ENCODE results near the gene ITPKB. TPM values are rescaled to one million over a fixed set of nuclear protein-coding genes. Genes with fewer than 3 reads are reported as not detected.

The ITPKB gene
- total and polyA plus RNA-seq, 7 donors, result 1.4 to 80.9 (median 52.4) TPM

GRCh38 chr1:226766565-226766964 lies 27.5 kb upstream of the ITPKB start:
- intact Hi-C loops (cut with DNase I), result no loop called here
- H3K4me1 ChIP-seq, result peaks cover 0 to 9% (median 3%) of the 10 kb centered on the region in 4 donors
- H3K9me3 ChIP-seq, result no peaks in the 10 kb centered on the region
- no peak for DNase-seq
- H3K4me3 ChIP-seq, result no peak overlapping the region
- H3K36me3 ChIP-seq, result no peaks in the 10 kb centered on the region
- 85 to 89% methylated on average over 3 of the region's 3 CpGs for WGBS, 2 donors
- H3K27ac ChIP-seq, result no peak overlapping the region
- TF ChIP-seq POLR2AphosphoS5 (IDR thresholded peaks at IDR 0.05), result no peak
- TF ChIP-seq, protein P1, sequence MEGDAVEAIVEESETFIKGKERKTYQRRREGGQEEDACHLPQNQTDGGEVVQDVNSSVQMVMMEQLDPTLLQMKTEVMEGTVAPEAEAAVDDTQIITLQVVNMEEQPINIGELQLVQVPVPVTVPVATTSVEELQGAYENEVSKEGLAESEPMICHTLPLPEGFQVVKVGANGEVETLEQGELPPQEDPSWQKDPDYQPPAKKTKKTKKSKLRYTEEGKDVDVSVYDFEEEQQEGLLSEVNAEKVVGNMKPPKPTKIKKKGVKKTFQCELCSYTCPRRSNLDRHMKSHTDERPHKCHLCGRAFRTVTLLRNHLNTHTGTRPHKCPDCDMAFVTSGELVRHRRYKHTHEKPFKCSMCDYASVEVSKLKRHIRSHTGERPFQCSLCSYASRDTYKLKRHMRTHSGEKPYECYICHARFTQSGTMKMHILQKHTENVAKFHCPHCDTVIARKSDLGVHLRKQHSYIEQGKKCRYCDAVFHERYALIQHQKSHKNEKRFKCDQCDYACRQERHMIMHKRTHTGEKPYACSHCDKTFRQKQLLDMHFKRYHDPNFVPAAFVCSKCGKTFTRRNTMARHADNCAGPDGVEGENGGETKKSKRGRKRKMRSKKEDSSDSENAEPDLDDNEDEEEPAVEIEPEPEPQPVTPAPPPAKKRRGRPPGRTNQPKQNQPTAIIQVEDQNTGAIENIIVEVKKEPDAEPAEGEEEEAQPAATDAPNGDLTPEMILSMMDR (IDR thresholded peaks at IDR 0.05), result no peak
- no peak for TF ChIP-seq EP300 (IDR thresholded peaks at IDR 0.05)
- TF ChIP-seq POLR2A (IDR thresholded peaks at IDR 0.05), result no peak
- no peaks in the 10 kb centered on the region for H3K27me3 ChIP-seq

GRCh38 chr1:226764533-226764932 lies 25.5 kb upstream of the ITPKB start:
- Histone ChIP-seq H3K9me3 (no peaks in the 10 kb centered on the region), H3K27ac (no peak overlapping the region), H3K27me3 (no peaks in the 10 kb centered on the region), H3K36me3 (no peaks in the 10 kb centered on the region), H3K4me1 (peaks cover 0 to 9% (median 3%) of the 10 kb centered on the region in 4 donors), H3K4me3 (no peak overlapping the region)
- intact Hi-C loops (cut with DNase I), result no loop called here
- 73 to 88% methylated on average over 2 of the region's 2 CpGs for WGBS, 2 donors
- DNase-seq, result no peak
- TF ChIP-seq, protein P1 (IDR thresholded peaks at IDR 0.05), result no peak
- TF ChIP-seq POLR2AphosphoS5 (IDR thresholded peaks at IDR 0.05) (no peak), EP300 (IDR thresholded peaks at IDR 0.05) (no peak), POLR2A (IDR thresholded peaks at IDR 0.05) (no peak)

GRCh38 chr1:226763905-226764264 lies 24.8 kb upstream of the ITPKB start:
- intact Hi-C loops (cut with DNase I), result no loop called here
- Histone ChIP-seq H3K27me3 (no peaks in the 10 kb centered on the region), H3K36me3 (no peaks in the 10 kb centered on the region), H3K9me3 (no peaks in the 10 kb centered on the region), H3K4me1 (peaks cover 0 to 9% (median 3%) of the 10 kb centered on the region in 4 donors), H3K27ac (no peak overlapping the region), H3K4me3 (no peak overlapping the region)
- WGBS, 2 donors, result 53 to 73% methylated on average over 4 of the region's 4 CpGs
- no peak for DNase-seq
- TF ChIP-seq POLR2A (IDR thresholded peaks at IDR 0.05), result no peak
- peak in 1 of 4 donors; percentile 17 for TF ChIP-seq POLR2AphosphoS5 (IDR thresholded peaks at IDR 0.05)

- Histone ChIP-seq H3K4me1 (peaks cover 0 to 9% (median 3%) of the 10 kb centered on the region in 4 donors), H3K36me3 (no peaks in the 10 kb centered on the region), H3K4me3 (no peak overlapping the region), H3K27me3 (no peaks in the 10 kb centered on the region), H3K9me3 (no peaks in the 10 kb centered on the region), H3K27ac (no peak overlapping the region)
- intact Hi-C loops (cut with DNase I), result no loop called here
- TF ChIP-seq POLR2A (IDR thresholded peaks at IDR 0.05), result no peak
- no peak for TF ChIP-seq EP300 (IDR thresholded peaks at IDR 0.05)
- TF ChIP-seq POLR2AphosphoS5 (IDR thresholded peaks at IDR 0.05), result no peak
- TF ChIP-seq, protein P1 (IDR thresholded peaks at IDR 0.05), result no peak
- 87 to 89% methylated on average over 7 of the region's 7 CpGs for WGBS, 2 donors
- no peak for DNase-seq
Observed at GRCh38 chr1:226762988-226763904, 24.2 kb upstream of the ITPKB start.

GRCh38 chr1:226762055-226762454 lies 23.0 kb upstream of the ITPKB start:
- no peak overlapping the region for H3K27ac ChIP-seq
- 84 to 89% methylated on average over 4 of the region's 4 CpGs for WGBS, 2 donors
- TF ChIP-seq EP300 (IDR thresholded peaks at IDR 0.05) (no peak), POLR2A (IDR thresholded peaks at IDR 0.05) (no peak), POLR2AphosphoS5 (IDR thresholded peaks at IDR 0.05) (no peak)
- TF ChIP-seq, protein P1 (IDR thresholded peaks at IDR 0.05), result no peak
- intact Hi-C loops (cut with DNase I), result no loop called here
- no peaks in the 10 kb centered on the region for H3K36me3 ChIP-seq
- DNase-seq, result no peak
- H3K4me1 ChIP-seq, result peaks cover 0 to 14% (median 8%) of the 10 kb centered on the region in 4 donors
- H3K27me3 ChIP-seq, result no peaks in the 10 kb centered on the region
- H3K9me3 ChIP-seq, result no peaks in the 10 kb centered on the region
- no peak overlapping the region for H3K4me3 ChIP-seq
